HEK293 (cell line): ENCODE data around the gene MEG3.

ENCODE experiments used
- CTCF ChIA-PET: fragments of 350-600 bp; formaldehyde crosslinking; extraction: SDS; loops from one replicate; lab custom pipeline; 2021; ENCODE audit warnings: antibody characterized with exemption; lab: Yijun Ruan, JAX
- POLR2A ChIA-PET: fragments of 300-600 bp; formaldehyde crosslinking; extraction: SDS; loops from one replicate; lab custom pipeline; 2020; ENCODE audit warnings: antibody characterized with exemption, inconsistent platforms; lab: Yijun Ruan, JAX
- H3K27ac ChIP-seq: fragments of 200-500 bp; sonication (Bioruptor generic); 2 replicates; pipeline ENCODE4 v1.5.1; 2014; ENCODE audit warnings: low read depth, low read length, control low read depth, inconsistent platforms; ENCODE audit errors: extremely low read depth
- H3K36me3 ChIP-seq, 2 experiments: fragments of 200-500 bp in 1 of 2; sonication (Bioruptor generic) in 1 of 2; 1 replicate in 1 of 2; 2 replicates in 1 of 2; pipeline ENCODE4 v1.5.1; 2014 to 2017; ENCODE audit warnings: inconsistent platforms in 2 of 2, low read length in 2 of 2; ENCODE audit not compliant: control insufficient read depth in 2 of 2, insufficient read depth in 1 of 2
- H3K4me1 ChIP-seq: fragments of 200-500 bp; sonication (Bioruptor generic); 2 replicates; pipeline ENCODE4 v1.5.1; 2014; ENCODE audit warnings: mild to moderate bottlenecking, low read length, inconsistent platforms; ENCODE audit not compliant: control insufficient read depth, insufficient read depth
- H3K4me3 ChIP-seq: 2 replicates; pipeline ENCODE4 v1.5.1; 2011; ENCODE audit warnings: low read depth, mild to moderate bottlenecking, control low read depth, low read length, moderate library complexity
- H3K9me3 ChIP-seq: fragments of 200-500 bp; sonication (Bioruptor generic); 2 replicates; pipeline ENCODE4 v1.5.1; 2014; ENCODE audit warnings: low read depth, low read length, inconsistent platforms; ENCODE audit not compliant: control insufficient read depth, insufficient read depth
- FEZF1 ChIP-seq: fragments of 450-650 bp; formaldehyde crosslinking; IDR thresholded peaks from 2 replicates; pipeline ENCODE4 v1.5.1; 2016; ENCODE audit warnings: missing biosample characterization, missing genetic modification characterization
- HOXC10 ChIP-seq: sonication (generic); formaldehyde crosslinking; IDR thresholded peaks from 2 replicates; pipeline ENCODE4 v1.8.1; 2023; ENCODE audit warnings: mild to moderate bottlenecking, missing genetic modification reagents
- HOXD13 ChIP-seq: sonication (generic); formaldehyde crosslinking; IDR thresholded peaks from 2 replicates; pipeline ENCODE4 v1.8.0; 2022; ENCODE audit warnings: missing genetic modification reagents, borderline replicate concordance
- TRIM28 ChIP-seq: IDR thresholded peaks from 2 replicates; pipeline ENCODE4 v1.6.1; 2011; ENCODE audit warnings: low read length, control low read depth, borderline replicate concordance
- ZFHX2 ChIP-seq: fragments of 450-650 bp; formaldehyde crosslinking; conservative IDR thresholded peaks from 2 replicates; pipeline ENCODE4 v1.5.1; 2016; ENCODE audit warnings: missing biosample characterization, missing genetic modification characterization
- ZFP69B ChIP-seq: fragments of 450-650 bp; formaldehyde crosslinking; IDR thresholded peaks from 2 replicates; pipeline ENCODE4 v1.5.1; 2016; ENCODE audit warnings: missing biosample characterization, missing genetic modification characterization
- ZNF10 ChIP-seq: fragments of 450-650 bp; formaldehyde crosslinking; IDR thresholded peaks from 2 replicates; pipeline ENCODE4 v1.5.1; 2017; ENCODE audit warnings: missing biosample characterization, missing genetic modification characterization
- ZNF16 ChIP-seq: fragments of 450-650 bp; formaldehyde crosslinking; IDR thresholded peaks from 2 replicates; pipeline ENCODE4 v1.5.1; 2016; ENCODE audit warnings: low read depth, missing biosample characterization, missing genetic modification characterization
- ZNF175 ChIP-seq: fragments of 450-650 bp; formaldehyde crosslinking; IDR thresholded peaks from 2 replicates; pipeline ENCODE4 v1.5.1; 2016; ENCODE audit warnings: missing biosample characterization, missing genetic modification characterization
- ZNF2 ChIP-seq: fragments of 450-650 bp; formaldehyde crosslinking; IDR thresholded peaks from 2 replicates; pipeline ENCODE4 v1.5.1; 2016; ENCODE audit warnings: missing biosample characterization, missing genetic modification characterization
- ZNF223 ChIP-seq: fragments of 450-650 bp; formaldehyde crosslinking; IDR thresholded peaks from 2 replicates; pipeline ENCODE4 v1.5.1; 2016; ENCODE audit warnings: missing biosample characterization, missing genetic modification characterization
- ZNF274 ChIP-seq, 2 experiments: fragments of 200-500 bp in 1 of 2; fragments of 450-650 bp in 1 of 2; sonication (Bioruptor generic) in 1 of 2; formaldehyde crosslinking in 1 of 2; IDR thresholded peaks; 2 replicates each; pipeline versions ENCODE4 v1.5.1 to v1.6.1; 2014 to 2016; ENCODE audit warnings: borderline replicate concordance in 1 of 2, inconsistent platforms in 1 of 2, low read length in 1 of 2, missing biosample characterization in 1 of 2, missing genetic modification characterization in 1 of 2
- ZNF324 ChIP-seq: fragments of 450-650 bp; formaldehyde crosslinking; IDR thresholded peaks from 2 replicates; pipeline ENCODE4 v1.5.1; 2016; ENCODE audit warnings: missing biosample characterization, missing genetic modification characterization
- ZNF426 ChIP-seq: fragments of 450-650 bp; formaldehyde crosslinking; IDR thresholded peaks from 2 replicates; pipeline ENCODE4 v1.5.1; 2017; ENCODE audit warnings: missing biosample characterization, missing genetic modification characterization, mild to moderate bottlenecking, inconsistent platforms, moderate library complexity
- ZNF510 ChIP-seq: fragments of 450-650 bp; formaldehyde crosslinking; IDR thresholded peaks from 2 replicates; pipeline ENCODE4 v1.5.1; 2018; ENCODE audit warnings: mild to moderate bottlenecking, missing genetic modification characterization, missing biosample characterization; ENCODE audit not compliant: insufficient replicate concordance
- ZNF558 ChIP-seq: fragments of 450-650 bp; formaldehyde crosslinking; IDR thresholded peaks from 2 replicates; pipeline ENCODE4 v1.5.1; 2016; ENCODE audit warnings: missing biosample characterization, missing genetic modification characterization
- ZNF76 ChIP-seq: fragments of 450-650 bp; formaldehyde crosslinking; IDR thresholded peaks from 2 replicates; pipeline ENCODE4; 2016; ENCODE audit warnings: low read depth, missing biosample characterization, missing genetic modification characterization, borderline replicate concordance
- ZNF776 ChIP-seq: fragments of 450-650 bp; formaldehyde crosslinking; IDR thresholded peaks from 2 replicates; pipeline ENCODE4 v1.5.0; 2017; ENCODE audit warnings: missing biosample characterization, missing genetic modification characterization, borderline replicate concordance
- ZNF785 ChIP-seq: fragments of 450-650 bp; formaldehyde crosslinking; IDR thresholded peaks from 2 replicates; pipeline ENCODE4 v1.5.1; 2016; ENCODE audit warnings: missing biosample characterization, missing genetic modification characterization
- ZNF843 ChIP-seq: fragments of 450-650 bp; formaldehyde crosslinking; IDR thresholded peaks from 2 replicates; pipeline ENCODE4 v1.5.1; 2016; ENCODE audit warnings: missing biosample characterization, missing genetic modification characterization
- ZXDB ChIP-seq: fragments of 450-650 bp; formaldehyde crosslinking; IDR thresholded peaks from 2 replicates; pipeline ENCODE4 v1.5.1; 2016; ENCODE audit warnings: missing biosample characterization, missing genetic modification characterization
- TF ChIP-seq, protein P1 (sequence below): fragments of 450-650 bp; formaldehyde crosslinking; IDR thresholded peaks from 2 replicates; pipeline ENCODE4 v1.5.1; 2017; ENCODE audit warnings: missing biosample characterization, mild to moderate bottlenecking, missing genetic modification characterization, moderate library complexity
- TF ChIP-seq, protein P2 (sequence below): fragments of 450-650 bp; formaldehyde crosslinking; IDR thresholded peaks from 2 replicates; pipeline ENCODE4 v1.5.1; 2017; ENCODE audit warnings: missing biosample characterization, missing genetic modification characterization
- TF ChIP-seq, protein P3 (sequence below): fragments of 450-650 bp; formaldehyde crosslinking; IDR thresholded peaks from 2 replicates; pipeline ENCODE4 v1.5.1; 2017; ENCODE audit warnings: missing biosample characterization, missing genetic modification characterization
- TF ChIP-seq, protein P4 (sequence below): IDR thresholded peaks from 2 replicates; pipeline ENCODE4 v1.6.1; 2011; ENCODE audit warnings: mild to moderate bottlenecking, low read depth, low read length, borderline replicate concordance

Gene MEG3

DNA sequence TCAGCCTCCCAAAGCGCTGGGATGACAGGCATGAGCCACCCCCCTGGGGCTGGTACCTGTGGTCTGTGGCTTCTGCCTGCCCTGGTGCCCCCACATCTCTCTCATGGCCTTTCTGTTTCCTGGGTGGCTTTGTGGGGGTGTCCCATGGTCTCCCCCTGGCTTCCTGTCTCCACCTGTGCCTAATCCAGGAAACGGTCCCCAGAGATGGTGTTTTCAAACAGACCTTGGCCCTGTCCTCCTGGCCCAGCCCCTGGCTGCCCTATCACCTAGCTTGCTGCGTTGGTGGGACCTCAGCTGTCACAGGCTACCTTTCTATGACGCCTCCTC, 18.1 kb downstream of the MEG3 start:
- ChIA-PET CTCF (interaction anchor here (0.6 kb wide), 1 partner anchor 1010 kb away, joined by 3 read pairs; no protein-coding TSS in a partner anchor), POLR2A (no interaction called here)
- TF ChIP-seq ZXDB (tag by site-specific recombination) (no peak), HOXC10 (no peak), ZNF785 (no peak), ZNF843 (no peak), HOXD13 (CRISPR knock-in tag) (no peak), ZNF776 (tag by site-specific recombination) (no peak), ZNF426 (tag by site-specific recombination) (no peak), ZNF2 (no peak)
- TF ChIP-seq, protein P1, sequence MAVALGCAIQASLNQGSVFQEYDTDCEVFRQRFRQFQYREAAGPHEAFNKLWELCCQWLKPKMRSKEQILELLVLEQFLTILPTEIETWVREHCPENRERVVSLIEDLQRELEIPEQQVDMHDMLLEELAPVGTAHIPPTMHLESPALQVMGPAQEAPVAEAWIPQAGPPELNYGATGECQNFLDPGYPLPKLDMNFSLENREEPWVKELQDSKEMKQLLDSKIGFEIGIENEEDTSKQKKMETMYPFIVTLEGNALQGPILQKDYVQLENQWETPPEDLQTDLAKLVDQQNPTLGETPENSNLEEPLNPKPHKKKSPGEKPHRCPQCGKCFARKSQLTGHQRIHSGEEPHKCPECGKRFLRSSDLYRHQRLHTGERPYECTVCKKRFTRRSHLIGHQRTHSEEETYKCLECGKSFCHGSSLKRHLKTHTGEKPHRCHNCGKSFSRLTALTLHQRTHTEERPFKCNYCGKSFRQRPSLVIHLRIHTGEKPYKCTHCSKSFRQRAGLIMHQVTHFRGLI (tag by site-specific recombination), result no peak
- TF ChIP-seq, protein P2, sequence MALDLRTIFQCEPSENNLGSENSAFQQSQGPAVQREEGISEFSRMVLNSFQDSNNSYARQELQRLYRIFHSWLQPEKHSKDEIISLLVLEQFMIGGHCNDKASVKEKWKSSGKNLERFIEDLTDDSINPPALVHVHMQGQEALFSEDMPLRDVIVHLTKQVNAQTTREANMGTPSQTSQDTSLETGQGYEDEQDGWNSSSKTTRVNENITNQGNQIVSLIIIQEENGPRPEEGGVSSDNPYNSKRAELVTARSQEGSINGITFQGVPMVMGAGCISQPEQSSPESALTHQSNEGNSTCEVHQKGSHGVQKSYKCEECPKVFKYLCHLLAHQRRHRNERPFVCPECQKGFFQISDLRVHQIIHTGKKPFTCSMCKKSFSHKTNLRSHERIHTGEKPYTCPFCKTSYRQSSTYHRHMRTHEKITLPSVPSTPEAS (tag by site-specific recombination), result no peak
- TF ChIP-seq, protein P3, sequence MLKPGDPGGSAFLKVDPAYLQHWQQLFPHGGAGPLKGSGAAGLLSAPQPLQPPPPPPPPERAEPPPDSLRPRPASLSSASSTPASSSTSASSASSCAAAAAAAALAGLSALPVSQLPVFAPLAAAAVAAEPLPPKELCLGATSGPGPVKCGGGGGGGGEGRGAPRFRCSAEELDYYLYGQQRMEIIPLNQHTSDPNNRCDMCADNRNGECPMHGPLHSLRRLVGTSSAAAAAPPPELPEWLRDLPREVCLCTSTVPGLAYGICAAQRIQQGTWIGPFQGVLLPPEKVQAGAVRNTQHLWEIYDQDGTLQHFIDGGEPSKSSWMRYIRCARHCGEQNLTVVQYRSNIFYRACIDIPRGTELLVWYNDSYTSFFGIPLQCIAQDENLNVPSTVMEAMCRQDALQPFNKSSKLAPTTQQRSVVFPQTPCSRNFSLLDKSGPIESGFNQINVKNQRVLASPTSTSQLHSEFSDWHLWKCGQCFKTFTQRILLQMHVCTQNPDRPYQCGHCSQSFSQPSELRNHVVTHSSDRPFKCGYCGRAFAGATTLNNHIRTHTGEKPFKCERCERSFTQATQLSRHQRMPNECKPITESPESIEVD, result no peak
- H3K4me1 ChIP-seq, result no peaks in the 10 kb centered on the region
- H3K9me3 ChIP-seq, result no peaks in the 10 kb centered on the region
- H3K4me3 ChIP-seq, result no peak overlapping the region
- no peak overlapping the region for H3K27ac ChIP-seq
- H3K36me3 ChIP-seq, result no peaks in the 10 kb centered on the region

DNA sequence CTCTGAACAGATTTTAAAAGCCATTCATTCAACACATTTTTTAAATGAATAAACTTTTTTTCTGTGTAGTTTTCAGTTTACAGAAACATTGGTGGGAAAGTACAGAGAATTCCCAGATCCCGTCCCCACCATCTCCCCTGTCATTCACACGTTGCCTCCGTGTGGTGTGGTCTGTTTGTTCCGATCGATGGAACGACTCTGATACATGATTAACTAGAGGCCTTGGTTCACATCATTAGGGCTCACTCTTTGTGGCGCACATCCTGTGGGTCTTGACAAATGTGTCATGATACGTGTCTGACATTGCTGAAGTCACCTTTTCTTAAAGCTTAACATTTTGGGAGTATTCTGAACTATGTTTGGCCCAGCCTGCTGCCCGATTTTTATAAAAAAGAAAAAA, 18.5 kb downstream of the MEG3 start:
- ChIA-PET CTCF (interaction anchor here (0.6 kb wide), 2 partner anchors 196 to 1009 kb away, joined by 3 to 4 read pairs; no protein-coding TSS in a partner anchor), POLR2A (no interaction called here)
- Histone ChIP-seq H3K36me3 (no peaks in the 10 kb centered on the region), H3K27ac (no peak overlapping the region), H3K4me1 (no peaks in the 10 kb centered on the region), H3K9me3 (no peaks in the 10 kb centered on the region), H3K4me3 (no peak overlapping the region)
- TF ChIP-seq ZFHX2 (tag by site-specific recombination), result no peak
- TF ChIP-seq ZXDB (tag by site-specific recombination), result no peak
- no peak for TF ChIP-seq ZNF223 (tag by site-specific recombination)
- TF ChIP-seq ZNF16, result no peak
- TF ChIP-seq ZNF10 (tag by site-specific recombination), result no peak
- TF ChIP-seq ZNF558 (tag by site-specific recombination), result no peak
- no peak for TF ChIP-seq FEZF1 (tag by site-specific recombination)
- no peak for TF ChIP-seq ZNF324 (tag by site-specific recombination)
- TF ChIP-seq ZNF785, result no peak
- TF ChIP-seq ZFP69B (tag by site-specific recombination), result no peak
- no peak for TF ChIP-seq ZNF274 (IDR thresholded peaks at IDR 0.05; ENCODE audit: low read length)
- no peak for TF ChIP-seq ZNF274 (tag by site-specific recombination; IDR thresholded peaks at IDR 0.05; ENCODE audit: borderline replicate concordance)
- no peak for TF ChIP-seq ZNF175 (tag by site-specific recombination)
- no peak for TF ChIP-seq TRIM28
- no peak for TF ChIP-seq ZNF76 (tag by site-specific recombination)
- TF ChIP-seq, protein P4, sequence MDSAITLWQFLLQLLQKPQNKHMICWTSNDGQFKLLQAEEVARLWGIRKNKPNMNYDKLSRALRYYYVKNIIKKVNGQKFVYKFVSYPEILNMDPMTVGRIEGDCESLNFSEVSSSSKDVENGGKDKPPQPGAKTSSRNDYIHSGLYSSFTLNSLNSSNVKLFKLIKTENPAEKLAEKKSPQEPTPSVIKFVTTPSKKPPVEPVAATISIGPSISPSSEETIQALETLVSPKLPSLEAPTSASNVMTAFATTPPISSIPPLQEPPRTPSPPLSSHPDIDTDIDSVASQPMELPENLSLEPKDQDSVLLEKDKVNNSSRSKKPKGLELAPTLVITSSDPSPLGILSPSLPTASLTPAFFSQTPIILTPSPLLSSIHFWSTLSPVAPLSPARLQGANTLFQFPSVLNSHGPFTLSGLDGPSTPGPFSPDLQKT, result no peak
- TF ChIP-seq ZNF510 (tag by site-specific recombination), result no peak
